ENCODE measurements around the gene IFITM5. TPM values are rescaled to one million over a fixed set of nuclear protein-coding genes. Genes with fewer than 3 reads are reported as not detected.

Gene IFITM5

Small RNAs within 50 kb of the gene (small RNA-seq; reads per million reads assigned to genes)
- not detected for gene AC136475.6 (ENCODE audit: low read depth)
